Astrocyte (in vitro differentiated cells and primary cell): ENCODE results near the gene USP54. TPM values are rescaled to one million over a fixed set of nuclear protein-coding genes. Genes with fewer than 3 reads are reported as not detected.
"Not testable (repeated sequence)": the region's sequence is repeated elsewhere in the genome, so short reads cannot be mapped to it uniquely, and the experiment has no call there.

ENCODE experiments used
- DNase-seq: peaks from one replicate; pipeline ENCODE4 v3.0.0-alpha.2; 2010; ENCODE audit warnings: low read depth
- FAIRE-seq: peaks from 2 replicates; lab custom pipeline; 2011; peaks lifted over from hg19 to GRCh38; lab: Jason Lieb, UNC
- H2AFZ ChIP-seq: 2 replicates; pipeline ENCODE4 v1.6.0; 2012; ENCODE audit warnings: low read depth, low read length, inconsistent platforms
- H3K27ac ChIP-seq: 2 replicates; pipeline ENCODE4 v1.5.1; 2011; ENCODE audit warnings: low read depth, low read length, inconsistent platforms
- H3K27me3 ChIP-seq: 2 replicates; pipeline ENCODE4 v1.6.0; 2011; ENCODE audit warnings: low read length, inconsistent platforms; ENCODE audit not compliant: insufficient read depth
- H3K36me3 ChIP-seq: 2 replicates; pipeline ENCODE4 v1.5.1; 2011; ENCODE audit warnings: low read length, inconsistent platforms; ENCODE audit not compliant: insufficient read depth
- H3K4me1 ChIP-seq: 2 replicates; pipeline ENCODE4 v1.5.1; 2011; ENCODE audit warnings: low read length, inconsistent platforms; ENCODE audit not compliant: insufficient read depth
- H3K4me2 ChIP-seq: 2 replicates; pipeline ENCODE4 v1.6.0; 2012; ENCODE audit warnings: low read length, inconsistent platforms
- H3K4me3 ChIP-seq: 2 replicates; pipeline ENCODE4 v1.5.1; 2011; ENCODE audit warnings: low read depth, mild to moderate bottlenecking, low read length, inconsistent platforms; ENCODE audit not compliant: insufficient read depth
- H3K79me2 ChIP-seq: 2 replicates; pipeline ENCODE4 v1.6.0; 2012; ENCODE audit warnings: mild to moderate bottlenecking, low read length, inconsistent platforms; ENCODE audit not compliant: insufficient read depth
- H3K9ac ChIP-seq: 2 replicates; pipeline ENCODE4 v1.6.0; 2012; ENCODE audit warnings: mild to moderate bottlenecking, low read length, inconsistent platforms
- H3K9me3 ChIP-seq: 2 replicates; pipeline ENCODE4 v1.5.1; 2012; ENCODE audit warnings: low read depth, mild to moderate bottlenecking, low read length, inconsistent platforms; ENCODE audit not compliant: insufficient read depth
- H4K20me1 ChIP-seq: 2 replicates; pipeline ENCODE4 v1.6.0; 2012; ENCODE audit warnings: low read length, inconsistent platforms; ENCODE audit not compliant: insufficient read depth
- H3K27ac Mint-ChIP-seq: one replicate; pipeline ENCODE4 v1.8.0; 2021; ENCODE audit warnings: mild to moderate bottlenecking, mixed read lengths; ENCODE audit not compliant: unreplicated experiment
- H3K27me3 Mint-ChIP-seq: one replicate; pipeline ENCODE4 v1.8.0; 2021; ENCODE audit warnings: low read depth, mixed read lengths; ENCODE audit not compliant: unreplicated experiment
- H3K36me3 Mint-ChIP-seq: one replicate; pipeline ENCODE4 v1.8.0; 2021; ENCODE audit warnings: low read depth, mixed read lengths; ENCODE audit not compliant: unreplicated experiment
- H3K4me1 Mint-ChIP-seq: one replicate; pipeline ENCODE4 v1.8.0; 2021; ENCODE audit warnings: low read depth, mixed read lengths; ENCODE audit not compliant: unreplicated experiment
- H3K4me3 Mint-ChIP-seq: one replicate; pipeline ENCODE4 v1.8.0; 2021; ENCODE audit warnings: mild to moderate bottlenecking, moderate library complexity, mixed read lengths; ENCODE audit not compliant: unreplicated experiment
- H3K9me3 Mint-ChIP-seq: one replicate; pipeline ENCODE4 v1.8.0; 2021; ENCODE audit warnings: mild to moderate bottlenecking, mixed read lengths; ENCODE audit not compliant: unreplicated experiment
- EZH2 ChIP-seq: IDR thresholded peaks from 2 replicates; pipeline ENCODE4 v1.6.1; 2012; ENCODE audit warnings: mild to moderate bottlenecking, low read length, inconsistent platforms; ENCODE audit not compliant: insufficient read depth
- total RNA-seq: library from RNA; stranded (reverse); gene quantifications from 2 replicates; pipeline ENCODE4 v1.2.1, GENCODE V29; 2021
- TF ChIP-seq, protein P1 (sequence below): IDR thresholded peaks from 2 replicates; pipeline ENCODE4 v1.5.1; 2011; ENCODE audit warnings: low read depth, mild to moderate bottlenecking, inconsistent platforms, low read length, moderate library complexity; ENCODE audit not compliant: insufficient read depth

Gene USP54
- total RNA-seq, 1 donor from 2014 or later = 85.9 TPM

DNA sequence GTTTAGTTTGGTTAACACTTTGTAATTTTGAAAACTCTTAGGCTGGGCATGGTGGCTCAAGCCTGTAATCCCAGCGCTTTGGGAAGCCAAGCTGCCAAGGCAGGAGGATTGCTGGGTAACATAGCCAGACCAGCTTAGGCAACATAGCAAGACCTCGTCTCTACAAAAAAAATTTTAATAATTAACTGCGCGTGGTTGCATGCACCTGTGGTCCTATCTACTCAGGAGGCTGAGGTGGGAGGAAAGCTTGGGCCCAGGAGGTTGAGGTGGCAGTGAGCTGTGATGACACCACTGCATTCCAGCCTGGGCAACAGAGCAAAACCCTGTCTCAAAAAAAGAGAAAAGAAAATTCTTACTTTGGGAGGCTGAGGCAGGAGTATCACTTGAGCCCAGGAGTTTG is 31.9 kb upstream of the USP54 start:
- H3K9ac ChIP-seq = no peak overlapping the region
- no peaks in the 10 kb centered on the region for H3K27me3 Mint-ChIP-seq
- DNase-seq (no peak), FAIRE-seq (no peak)
- no peaks in the 10 kb centered on the region for H3K27me3 ChIP-seq
- H4K20me1 ChIP-seq = no peaks in the 10 kb centered on the region
- peaks cover 2% of the 10 kb centered on the region for H3K4me1 Mint-ChIP-seq
- H3K9me3 ChIP-seq = no peaks in the 10 kb centered on the region
- H3K36me3 Mint-ChIP-seq = no peaks in the 10 kb centered on the region
- no peak overlapping the region for H2AFZ ChIP-seq
- H3K4me3 Mint-ChIP-seq = no peak overlapping the region
- TF ChIP-seq, protein P1, sequence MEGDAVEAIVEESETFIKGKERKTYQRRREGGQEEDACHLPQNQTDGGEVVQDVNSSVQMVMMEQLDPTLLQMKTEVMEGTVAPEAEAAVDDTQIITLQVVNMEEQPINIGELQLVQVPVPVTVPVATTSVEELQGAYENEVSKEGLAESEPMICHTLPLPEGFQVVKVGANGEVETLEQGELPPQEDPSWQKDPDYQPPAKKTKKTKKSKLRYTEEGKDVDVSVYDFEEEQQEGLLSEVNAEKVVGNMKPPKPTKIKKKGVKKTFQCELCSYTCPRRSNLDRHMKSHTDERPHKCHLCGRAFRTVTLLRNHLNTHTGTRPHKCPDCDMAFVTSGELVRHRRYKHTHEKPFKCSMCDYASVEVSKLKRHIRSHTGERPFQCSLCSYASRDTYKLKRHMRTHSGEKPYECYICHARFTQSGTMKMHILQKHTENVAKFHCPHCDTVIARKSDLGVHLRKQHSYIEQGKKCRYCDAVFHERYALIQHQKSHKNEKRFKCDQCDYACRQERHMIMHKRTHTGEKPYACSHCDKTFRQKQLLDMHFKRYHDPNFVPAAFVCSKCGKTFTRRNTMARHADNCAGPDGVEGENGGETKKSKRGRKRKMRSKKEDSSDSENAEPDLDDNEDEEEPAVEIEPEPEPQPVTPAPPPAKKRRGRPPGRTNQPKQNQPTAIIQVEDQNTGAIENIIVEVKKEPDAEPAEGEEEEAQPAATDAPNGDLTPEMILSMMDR = no peak
- TF ChIP-seq EZH2 = no peak
- no peak overlapping the region for H3K27ac Mint-ChIP-seq
- no peaks in the 10 kb centered on the region for H3K36me3 ChIP-seq
- H3K4me2 ChIP-seq = no peak overlapping the region
- peaks cover 11% of the 10 kb centered on the region for H3K79me2 ChIP-seq
- H3K27ac ChIP-seq = no peak overlapping the region
- no peak overlapping the region for H3K4me3 ChIP-seq
- peaks cover 9% of the 10 kb centered on the region for H3K4me1 ChIP-seq
- H3K9me3 Mint-ChIP-seq = peaks cover 4% of the 10 kb centered on the region

DNA sequence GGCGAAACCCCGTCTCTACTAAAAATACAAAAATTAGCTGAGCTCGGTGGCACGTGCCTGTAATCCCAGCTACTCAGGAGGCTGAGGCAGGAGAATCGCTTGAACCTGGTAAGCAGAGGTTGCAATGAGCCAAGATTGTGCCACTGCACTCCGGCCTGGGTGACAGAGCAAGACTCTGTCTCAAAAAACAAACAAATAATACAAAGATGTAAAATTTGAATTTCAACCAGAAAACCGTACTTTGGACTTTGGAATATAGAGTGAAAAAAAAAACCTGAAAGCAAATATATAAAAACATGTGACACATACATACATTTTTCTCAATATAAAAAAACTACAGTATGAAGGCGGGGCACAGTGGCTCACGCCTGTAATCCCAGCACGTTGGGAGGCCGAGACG is 29.8 kb upstream of the USP54 start:
- H3K4me3 Mint-ChIP-seq, H3K27me3 Mint-ChIP-seq, H2AFZ ChIP-seq, H3K36me3 ChIP-seq, H3K4me1 ChIP-seq, H3K9me3 Mint-ChIP-seq, H4K20me1 ChIP-seq, FAIRE-seq, DNase-seq, H3K27me3 ChIP-seq, H3K27ac Mint-ChIP-seq, H3K79me2 ChIP-seq, H3K4me2 ChIP-seq, H3K4me3 ChIP-seq, H3K9me3 ChIP-seq, H3K36me3 Mint-ChIP-seq, H3K9ac ChIP-seq, H3K27ac ChIP-seq, H3K4me1 Mint-ChIP-seq: not testable (repeated sequence)

GRCh38 chr10:73617143-73617542 is 26.0 kb upstream of the USP54 start:
- not testable (repeated sequence) for H4K20me1 ChIP-seq, H3K4me3 ChIP-seq, H3K9me3 ChIP-seq, H3K36me3 Mint-ChIP-seq, H3K27ac ChIP-seq, H3K9me3 Mint-ChIP-seq, H3K79me2 ChIP-seq, H3K9ac ChIP-seq, H3K4me3 Mint-ChIP-seq, H2AFZ ChIP-seq, FAIRE-seq, DNase-seq, H3K4me1 Mint-ChIP-seq, H3K27me3 ChIP-seq, H3K4me1 ChIP-seq, H3K27me3 Mint-ChIP-seq, H3K27ac Mint-ChIP-seq, H3K4me2 ChIP-seq, H3K36me3 ChIP-seq

DNA sequence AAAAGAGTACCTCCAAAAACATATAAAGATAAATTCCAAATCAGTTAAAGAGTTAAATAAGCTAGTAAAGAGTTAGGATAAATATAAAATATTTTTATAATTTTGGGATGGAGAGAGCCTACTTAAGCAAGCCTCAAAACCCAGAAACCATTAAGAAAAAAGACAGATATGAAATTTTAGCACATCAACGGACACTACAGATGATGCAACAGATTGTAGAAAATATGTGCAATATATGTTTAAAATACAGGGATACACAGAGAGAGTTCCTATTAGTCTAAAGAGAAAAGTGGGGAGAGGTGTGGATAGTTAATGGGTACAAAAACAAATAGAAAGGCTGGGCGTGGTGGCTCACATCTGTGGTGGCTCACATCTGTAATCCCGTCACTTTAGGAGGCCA is 23.6 kb upstream of the USP54 start:
- FAIRE-seq (no peak), DNase-seq (no peak)
- Mint-ChIP-seq H3K27ac (no peak overlapping the region), H3K27me3 (no peaks in the 10 kb centered on the region), H3K36me3 (no peaks in the 10 kb centered on the region), H3K4me3 (no peak overlapping the region), H3K4me1 (no peaks in the 10 kb centered on the region), H3K9me3 (no peaks in the 10 kb centered on the region)
- Histone ChIP-seq H3K4me3 (no peak overlapping the region), H4K20me1 (no peaks in the 10 kb centered on the region), H3K27ac (no peak overlapping the region), H3K4me2 (no peak overlapping the region), H3K4me1 (no peaks in the 10 kb centered on the region), H3K27me3 (no peaks in the 10 kb centered on the region), H3K9ac (no peak overlapping the region), H3K9me3 (no peaks in the 10 kb centered on the region), H3K36me3 (no peaks in the 10 kb centered on the region), H3K79me2 (no peaks in the 10 kb centered on the region), H2AFZ (no peak overlapping the region)
- TF ChIP-seq, protein P1 = no peak
- TF ChIP-seq EZH2 = no peak
